Loucy (cell line): ENCODE measurements around the gene FHOD1.

ENCODE experiments used
- H2AFZ ChIP-seq: fragments of 200-600 bp; sonication (generic); 2 replicates; pipeline ENCODE4 v1.6.0; 2016; ENCODE audit warnings: antibody characterized with exemption, mild to moderate bottlenecking, low read length, moderate library complexity
- H3F3A ChIP-seq: fragments of 200-600 bp; 2 replicates; pipeline ENCODE4 v1.6.0; 2016; ENCODE audit warnings: antibody characterized with exemption, low read depth, mild to moderate bottlenecking
- H3K27me3 ChIP-seq: fragments of 200-600 bp; sonication (generic); 2 replicates; pipeline ENCODE4 v1.6.1; 2014; ENCODE audit warnings: low read length, mild to moderate bottlenecking; ENCODE audit not compliant: insufficient read depth, poor library complexity, severe bottlenecking
- H3K36me3 ChIP-seq: fragments of 200-600 bp; sonication (generic); 2 replicates; pipeline ENCODE4 v1.6.1; 2016; ENCODE audit warnings: low read length; ENCODE audit not compliant: insufficient read depth
- H3K4me1 ChIP-seq: fragments of 200-600 bp; sonication (generic); 2 replicates; pipeline ENCODE4 v1.5.1; 2014; ENCODE audit warnings: low read length, mild to moderate bottlenecking; ENCODE audit not compliant: insufficient read depth, poor library complexity, severe bottlenecking
- H3K4me2 ChIP-seq: fragments of 200-600 bp; sonication (generic); 2 replicates; pipeline ENCODE4 v1.6.0; 2014; ENCODE audit warnings: antibody characterized with exemption, low read length, low read depth, mild to moderate bottlenecking; ENCODE audit not compliant: poor library complexity, severe bottlenecking
- H3K4me3 ChIP-seq: fragments of 200-600 bp; sonication (generic); 2 replicates; pipeline ENCODE4 v1.5.1; 2014; ENCODE audit warnings: low read length, mild to moderate bottlenecking, mixed read lengths; ENCODE audit not compliant: poor library complexity, severe bottlenecking
- H3K79me2 ChIP-seq: fragments of 200-600 bp; sonication (generic); 2 replicates; pipeline ENCODE4 v1.6.1; 2014; ENCODE audit warnings: low read length; ENCODE audit not compliant: insufficient read depth
- H3K9ac ChIP-seq: fragments of 200-600 bp; sonication (generic); 2 replicates; pipeline ENCODE4 v1.6.0; 2014; ENCODE audit warnings: mild to moderate bottlenecking, low read depth, low read length, moderate library complexity; ENCODE audit not compliant: poor library complexity, severe bottlenecking
- H3K9me2 ChIP-seq: fragments of 200-600 bp; sonication (generic); replicated peaks from 2 replicates; pipeline ENCODE4 v1.6.1; 2016; ENCODE audit warnings: low read depth, low read length, mixed read lengths
- H3K9me3 ChIP-seq: fragments of 200-600 bp; sonication (generic); 2 replicates; pipeline ENCODE4 v1.6.1; 2014; ENCODE audit warnings: mild to moderate bottlenecking, antibody characterized with exemption, low read length, low read depth; ENCODE audit not compliant: insufficient read depth
- H4K20me1 ChIP-seq: fragments of 200-600 bp; sonication (generic); 2 replicates; pipeline ENCODE4 v1.6.0; 2014; ENCODE audit warnings: antibody characterized with exemption, low read length, mild to moderate bottlenecking; ENCODE audit not compliant: insufficient read depth, poor library complexity, severe bottlenecking
- CTCF ChIP-seq: fragments of 200-600 bp; sonication (generic); conservative IDR thresholded peaks from 2 replicates; pipeline ENCODE4 v1.5.1; 2014; ENCODE audit warnings: mild to moderate bottlenecking, antibody characterized with exemption, low read length
- EZH2phosphoT487 ChIP-seq: fragments of 200-600 bp; IDR thresholded peaks from 2 replicates; pipeline ENCODE4 v1.6.1; 2018; ENCODE audit warnings: antibody characterized with exemption, mild to moderate bottlenecking, moderate library complexity, borderline replicate concordance

Gene FHOD1

GRCh38 chr16:67199808-67200198 lies 47.5 kb downstream of the FHOD1 start:
- Histone ChIP-seq H3K9me2 (no peaks in the 10 kb centered on the region), H4K20me1 (peaks cover 8% of the 10 kb centered on the region), H2AFZ (no peak overlapping the region), H3K4me1 (peaks cover 5% of the 10 kb centered on the region), H3K9ac (no peak overlapping the region), H3K79me2 (peaks cover 22% of the 10 kb centered on the region), H3K36me3 (peaks cover 71% of the 10 kb centered on the region; the same call in 1 of the 2 replicates), H3K9me3 (no peaks in the 10 kb centered on the region), H3K27me3 (no peaks in the 10 kb centered on the region), H3K4me2 (no peak overlapping the region), H3K4me3 (no peak overlapping the region), H3F3A (no peaks in the 10 kb centered on the region)
- TF ChIP-seq CTCF (no peak), EZH2phosphoT487 (no peak)

GRCh38 chr16:67199011-67199807 lies 48.1 kb downstream of the FHOD1 start, which contains the start of gene ELMO3:
Gene ELMO3, plus strand, starts transcription at chr16:67199131. Its CDS starts 196 bp downstream, at chr16:67199327.
- Histone ChIP-seq H3K4me3 (no peak within 1 kb of the TSS), H3K9me3 (no peaks in the 10 kb centered on the region), H2AFZ (no peak within 1 kb of the TSS), H3K27me3 (no peaks in the 10 kb centered on the region), H3F3A (no peaks in the 10 kb centered on the region), H3K36me3 (peaks cover 74% of the 10 kb centered on the region; the same call in 1 of the 2 replicates), H3K4me1 (peaks cover 6% of the 10 kb centered on the region), H3K9ac (no peak within 1 kb of the TSS), H3K4me2 (no peak within 1 kb of the TSS), H3K9me2 (no peaks in the 10 kb centered on the region), H4K20me1 (peaks cover 10% of the 10 kb centered on the region), H3K79me2 (peaks cover 27% of the 10 kb centered on the region)
- TF ChIP-seq CTCF (no peak), EZH2phosphoT487 (no peak)

GRCh38 chr16:67198238-67198734 lies 49.0 kb downstream of the FHOD1 start:
- Histone ChIP-seq H3K9me3 (no peaks in the 10 kb centered on the region), H3K79me2 (peaks cover 37% of the 10 kb centered on the region), H2AFZ (no peak overlapping the region), H3K9ac (no peak overlapping the region), H3K27me3 (no peaks in the 10 kb centered on the region), H3K4me2 (no peak overlapping the region), H3K4me3 (no peak overlapping the region), H3F3A (no peaks in the 10 kb centered on the region), H3K9me2 (no peaks in the 10 kb centered on the region), H3K4me1 (peaks cover 15% of the 10 kb centered on the region), H4K20me1 (peaks cover 20% of the 10 kb centered on the region), H3K36me3 (peaks cover 67% of the 10 kb centered on the region; the same call in 1 of the 2 replicates)
- peak; percentile 78 for TF ChIP-seq CTCF
- TF ChIP-seq EZH2phosphoT487 = no peak
